HG03439 (cell line): ENCODE results near the gene BIN1.
"Not testable (repeated sequence)": the region's sequence is repeated elsewhere in the genome, so short reads cannot be mapped to it uniquely, and the experiment has no call there.

Source experiments
- ATAC-seq: cut with Tn5 transposase; IDR thresholded peaks from one replicate; pipeline ENCODE4 v1.9.1; 2021; ENCODE audit warnings: mild to moderate bottlenecking, moderate library complexity; ENCODE audit not compliant: unreplicated experiment

The BIN1 gene

DNA sequence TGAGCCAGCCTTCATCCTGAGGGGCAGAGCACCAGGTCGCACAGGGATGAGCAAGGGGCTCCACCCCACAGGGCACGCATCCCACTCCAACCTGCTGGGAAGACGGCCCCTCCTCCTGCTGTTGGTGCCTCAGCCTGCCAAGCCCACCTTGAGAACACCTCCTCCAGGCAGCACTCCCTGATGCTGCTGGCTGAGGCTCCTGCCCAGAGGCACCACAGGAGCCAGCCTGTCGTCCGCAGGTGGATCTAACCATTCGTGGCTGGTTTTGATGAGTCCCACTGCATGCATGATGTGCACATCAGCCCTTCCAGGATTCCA, 58.4 kb downstream of the BIN1 start:
- ATAC-seq: no peak

DNA sequence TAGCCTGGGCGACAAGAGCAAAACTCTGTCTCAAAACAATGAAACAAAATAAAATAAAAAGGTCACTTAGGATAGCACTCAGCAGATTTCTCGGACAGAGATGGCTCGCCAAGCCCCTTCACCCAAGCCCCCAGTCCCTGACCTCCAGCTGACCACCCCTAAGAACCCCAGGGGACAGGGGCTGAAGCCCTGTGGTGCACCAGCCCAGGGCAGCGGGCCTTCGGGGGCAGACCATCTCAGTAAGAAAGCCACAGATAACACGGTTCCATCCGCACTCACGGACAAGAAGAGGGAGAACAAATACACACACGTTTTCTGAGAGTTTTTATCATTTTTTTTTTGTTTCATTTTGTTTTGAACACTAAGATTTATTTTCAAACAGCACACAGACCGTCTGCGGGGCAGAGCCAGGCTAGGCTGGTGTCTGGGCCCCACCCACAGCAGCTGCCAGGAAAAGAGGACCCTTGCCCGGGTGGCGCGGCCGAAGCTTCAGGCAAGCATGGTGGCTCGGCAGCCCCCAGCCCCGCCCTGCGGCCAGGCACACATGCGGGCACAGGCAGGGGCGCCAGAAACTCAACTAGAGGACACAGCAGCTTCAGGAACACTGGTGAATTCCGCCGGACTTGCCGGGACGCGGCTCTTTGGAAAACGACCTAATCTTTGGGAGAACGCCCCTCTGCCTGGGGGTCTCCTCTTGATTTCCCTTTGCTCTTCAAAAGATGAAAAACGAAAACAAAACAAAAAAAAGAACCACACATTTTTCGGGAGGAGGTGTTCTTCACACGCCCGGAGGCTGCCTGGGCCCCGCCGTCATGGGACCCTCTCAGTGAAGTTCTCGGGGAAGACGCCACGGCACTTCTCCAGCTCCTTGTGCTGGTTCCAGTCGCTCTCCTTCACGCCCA, 59.0 kb downstream of the BIN1 start:
- ATAC-seq: no peak

- ATAC-seq: no peak
These were observed 59.9 kb downstream of the BIN1 start for GRCh38 chr2:127047054-127047453.

- ATAC-seq: no peak
These were observed 60.4 kb downstream of the BIN1 start for GRCh38 chr2:127046579-127046978.

- ATAC-seq: no peak
These were observed 61.0 kb downstream of the BIN1 start for GRCh38 chr2:127045792-127046501.

- no peak for ATAC-seq
These were observed 61.8 kb downstream of the BIN1 start for GRCh38 chr2:127044977-127045661.

GRCh38 chr2:127044165-127044718, 62.7 kb downstream of the BIN1 start:
- ATAC-seq: no peak

- no peak for ATAC-seq
These were observed 63.4 kb downstream of the BIN1 start for GRCh38 chr2:127043367-127044164.

DNA sequence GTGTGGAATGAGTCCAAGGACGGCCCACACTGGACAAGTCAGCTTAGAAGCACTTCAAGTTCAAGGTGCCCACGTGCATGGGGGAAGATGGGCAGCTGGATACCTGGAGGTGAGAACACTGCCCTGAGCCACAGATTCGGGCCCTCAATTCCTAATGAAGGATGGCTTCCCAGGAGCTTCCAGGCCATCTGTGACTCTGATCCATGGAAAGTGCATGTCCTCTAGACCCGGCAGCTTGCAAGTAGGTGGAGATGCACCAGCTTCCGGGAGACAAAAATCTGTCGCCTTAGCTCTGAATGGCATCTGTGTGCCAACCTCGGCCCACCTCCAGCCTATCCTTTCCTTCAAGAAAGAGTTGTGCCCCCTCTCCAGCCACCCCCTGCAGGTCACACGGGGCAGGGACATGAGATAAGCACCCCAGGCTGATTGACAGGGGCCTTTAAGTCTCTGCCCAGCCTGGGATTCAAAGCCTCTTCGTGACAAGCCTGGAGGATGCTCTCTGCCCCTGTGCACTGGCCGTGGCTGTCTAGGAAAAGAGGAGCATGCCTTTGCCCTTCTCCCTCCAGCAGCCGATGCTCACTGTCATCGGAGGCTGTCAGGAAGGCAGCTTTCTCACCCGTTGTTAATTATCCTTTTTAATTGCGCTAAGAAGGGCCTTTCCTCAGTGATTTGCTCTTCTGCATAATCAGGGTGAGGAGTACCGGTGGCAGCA, 65.5 kb downstream of the BIN1 start:
- no peak for ATAC-seq

GRCh38 chr2:127040169-127040568, 66.8 kb downstream of the BIN1 start:
- ATAC-seq: no peak

GRCh38 chr2:127039387-127040031, 67.4 kb downstream of the BIN1 start:
- peak; percentile 64 for ATAC-seq

DNA sequence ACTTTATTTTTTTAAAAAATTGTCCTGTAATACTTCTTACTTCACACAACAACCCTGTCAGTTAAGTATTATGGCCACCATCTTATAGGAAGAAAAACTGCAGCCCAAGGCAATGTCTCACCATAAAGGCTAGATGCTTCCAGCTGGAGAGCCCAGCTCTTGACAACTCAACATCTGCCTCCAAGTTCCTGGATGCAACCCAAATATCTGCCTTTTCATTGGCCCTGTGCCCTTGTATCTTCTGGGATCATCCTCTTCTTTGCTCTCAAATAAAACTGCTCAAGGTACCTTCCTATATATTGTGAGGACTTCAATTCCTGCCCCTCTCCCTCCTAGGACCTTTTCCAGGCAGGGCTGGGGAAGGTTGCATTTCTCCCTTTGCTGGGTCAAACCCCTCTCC, 69.5 kb downstream of the BIN1 start:
- ATAC-seq: no peak

GRCh38 chr2:127034883-127035611, 71.9 kb downstream of the BIN1 start:
- ATAC-seq: peak; percentile 39

- no peak for ATAC-seq
These were observed 72.9 kb downstream of the BIN1 start for GRCh38 chr2:127034051-127034450.

DNA sequence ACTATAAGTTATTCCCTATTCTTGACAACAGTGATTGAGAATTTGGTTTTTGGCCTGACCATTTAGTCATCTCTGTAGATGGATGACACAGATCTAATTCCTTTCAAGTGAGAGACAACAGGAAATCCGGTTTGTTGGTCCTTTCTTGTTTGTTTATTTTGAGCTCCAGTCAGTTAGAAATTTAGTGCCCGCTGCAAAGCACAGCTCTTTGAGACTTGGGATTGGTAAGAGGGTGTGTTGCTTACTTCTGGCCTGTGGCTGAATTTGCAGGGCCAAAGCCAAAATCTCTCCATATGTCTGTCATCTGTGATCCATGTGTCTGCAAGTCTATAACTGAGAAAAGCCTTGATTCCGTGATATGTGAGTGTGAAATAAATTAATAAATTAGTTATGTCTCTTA, 74.3 kb downstream of the BIN1 start:
- no peak for ATAC-seq

GRCh38 chr2:127029350-127030051, 77.5 kb downstream of the BIN1 start:
- ATAC-seq: no peak

GRCh38 chr2:127028745-127029144, 78.2 kb downstream of the BIN1 start:
- not testable (repeated sequence) for ATAC-seq

GRCh38 chr2:127027715-127028114, 79.2 kb downstream of the BIN1 start:
- ATAC-seq: no peak
